ENCODE data around the gene LCAT. TPM values are rescaled to one million over a fixed set of nuclear protein-coding genes. Genes with fewer than 3 reads are reported as not detected.

LCAT gene
- total RNA-seq, 6 experiments from 2014 or later, result 29.4 to 207 (median 137) TPM

DNA sequence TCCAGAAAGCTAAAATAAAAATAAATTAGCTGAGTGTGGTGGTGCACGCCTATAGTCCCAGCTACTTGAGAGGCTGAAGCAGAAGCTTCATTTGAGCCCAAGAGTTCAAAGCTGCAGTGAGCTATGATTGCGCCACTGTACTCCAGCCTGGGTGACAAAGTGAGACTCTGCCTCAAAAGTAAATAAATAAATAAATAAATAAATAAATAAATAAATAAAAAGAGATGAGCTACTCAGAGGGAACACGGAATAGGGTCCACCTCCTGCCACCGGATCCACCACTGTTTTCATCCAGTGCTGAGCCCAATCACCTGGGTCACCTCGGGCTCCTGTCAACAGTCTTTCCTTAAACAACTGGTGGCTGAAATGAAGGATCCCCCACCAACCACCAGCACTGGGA is 43.0 kb upstream of the LCAT start:
- Histone ChIP-seq H3K27me3 (no peaks in the 10 kb centered on the region), H3K27ac (peak overlapping the region in 1 of 3 donors; percentile 33), H3K4me3 (no peak overlapping the region), H3K36me3 (no peaks in the 10 kb centered on the region), H3K4me1 (no peaks in the 10 kb centered on the region), H3K9me3 (no peaks in the 10 kb centered on the region)
- ATAC-seq (no peak), DNase-seq (no peak)
- no peak for TF ChIP-seq POLR2A (IDR thresholded peaks at IDR 0.05)
- no peak for TF ChIP-seq CTCF (IDR thresholded peaks at IDR 0.05)
- 79% methylated on average over 5 of the region's 5 CpGs for WGBS (ENCODE audit: insufficient coverage, low coverage, low lambda C conversion rate, missing lambda C conversion rate)
- intact Hi-C loops (cut with DNase I), result no loop called here

- intact Hi-C loops (cut with DNase I), result no loop called here
- Histone ChIP-seq H3K4me3 (no peak overlapping the region), H3K36me3 (no peaks in the 10 kb centered on the region), H3K4me1 (no peaks in the 10 kb centered on the region), H3K27ac (no peak overlapping the region), H3K27me3 (no peaks in the 10 kb centered on the region), H3K9me3 (no peaks in the 10 kb centered on the region)
- no peak for ATAC-seq
- 93% methylated on average over 5 of the region's 49 CpGs for WGBS (ENCODE audit: insufficient coverage, low coverage, low lambda C conversion rate, missing lambda C conversion rate)
- DNase-seq, result peak in 1 of 3 donors; percentile 43
- TF ChIP-seq POLR2A (IDR thresholded peaks at IDR 0.05) (no peak), CTCF (IDR thresholded peaks at IDR 0.05) (no peak)
Observed at GRCh38 chr16:67982011-67982696, 38.2 kb upstream of the LCAT start.

- DNase-seq (no peak), ATAC-seq (no peak)
- Histone ChIP-seq H3K9me3 (no peaks in the 10 kb centered on the region), H3K36me3 (no peaks in the 10 kb centered on the region), H3K4me1 (no peaks in the 10 kb centered on the region), H3K27ac (no peak within 1 kb of the TSS), H3K4me3 (no peak within 1 kb of the TSS), H3K27me3 (no peaks in the 10 kb centered on the region)
- TF ChIP-seq POLR2A (IDR thresholded peaks at IDR 0.05) (no peak), CTCF (IDR thresholded peaks at IDR 0.05) (peak in 3 of 4 donors; percentile 3 to 15 (median 7))
- intact Hi-C loops (cut with DNase I), result no loop called here
- WGBS (ENCODE audit: insufficient coverage, low coverage, low lambda C conversion rate, missing lambda C conversion rate), result 49% methylated on average over 25 of the region's 62 CpGs
Observed at GRCh38 chr16:67979955-67980678, 36.2 kb upstream of the LCAT start, which contains the start of gene DPEP3. Gene DPEP3 (minus strand): TSS chr16:67980499. CDS start chr16:67980380, 119 bp downstream.

- ATAC-seq (no peak), DNase-seq (no peak)
- WGBS (ENCODE audit: insufficient coverage, low coverage, low lambda C conversion rate, missing lambda C conversion rate), result 60% methylated on average over 1 of the region's 9 CpGs
- Histone ChIP-seq H3K4me3 (no peak overlapping the region), H3K27me3 (no peaks in the 10 kb centered on the region), H3K4me1 (no peaks in the 10 kb centered on the region), H3K36me3 (no peaks in the 10 kb centered on the region), H3K27ac (no peak overlapping the region), H3K9me3 (no peaks in the 10 kb centered on the region)
- TF ChIP-seq CTCF (IDR thresholded peaks at IDR 0.05), result no peak
- no peak for TF ChIP-seq POLR2A (IDR thresholded peaks at IDR 0.05)
- intact Hi-C loops (cut with DNase I), result no loop called here
Observed at GRCh38 chr16:67977469-67978227, 33.7 kb upstream of the LCAT start.

All from right lobe of liver (tissue), 6 donors.